Left hindlimb (tissue), 1 donor: ENCODE data around the gene TOX2.

Experiments used
- DNase-seq: peaks from one replicate; pipeline ENCODE4 v3.0.0-alpha.2; 2018

TOX2 gene

DNA sequence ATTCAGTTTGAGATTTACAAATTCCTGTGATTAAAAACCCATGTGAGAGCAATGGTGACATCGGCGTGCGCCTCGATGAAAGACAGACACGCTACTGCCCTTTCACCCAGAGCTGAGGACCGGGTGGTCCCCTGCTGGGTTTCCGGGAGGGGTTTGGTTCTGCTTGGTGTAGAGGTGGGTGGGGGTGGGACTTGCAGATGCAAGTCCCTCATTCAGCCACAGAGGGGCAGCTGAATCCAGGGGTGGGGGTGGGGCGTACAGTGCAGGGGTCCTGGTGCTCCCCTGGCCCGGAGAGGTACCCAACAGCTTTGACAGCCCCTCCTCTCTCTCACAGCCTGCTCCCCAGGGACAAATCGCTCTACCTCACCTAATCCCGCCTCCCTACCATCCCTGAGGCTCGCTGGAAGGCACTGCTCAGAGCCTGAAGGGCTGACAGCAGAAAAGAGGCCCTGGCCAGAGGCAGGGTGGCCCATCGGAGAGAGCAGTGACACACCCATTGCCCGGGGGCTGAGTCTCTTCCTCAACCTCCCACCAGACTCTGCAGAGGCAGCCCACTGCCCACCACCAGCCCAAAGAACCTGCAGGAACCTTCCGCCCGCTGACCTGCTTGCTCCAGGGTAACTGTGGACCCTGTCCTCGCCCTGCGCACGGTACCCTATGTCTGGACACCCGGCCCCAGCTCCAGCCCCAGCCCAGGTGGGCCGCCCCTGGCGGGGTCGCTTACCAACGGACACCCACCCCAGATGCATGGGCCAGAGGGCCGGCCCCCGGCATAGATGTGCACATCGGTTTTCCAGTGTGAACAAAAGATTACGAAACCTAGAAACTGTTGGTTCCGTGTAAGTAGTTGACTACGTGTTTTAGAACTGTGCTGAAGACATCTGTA lies 153.9 kb downstream of the TOX2 start:
- DNase-seq: no peak

DNA sequence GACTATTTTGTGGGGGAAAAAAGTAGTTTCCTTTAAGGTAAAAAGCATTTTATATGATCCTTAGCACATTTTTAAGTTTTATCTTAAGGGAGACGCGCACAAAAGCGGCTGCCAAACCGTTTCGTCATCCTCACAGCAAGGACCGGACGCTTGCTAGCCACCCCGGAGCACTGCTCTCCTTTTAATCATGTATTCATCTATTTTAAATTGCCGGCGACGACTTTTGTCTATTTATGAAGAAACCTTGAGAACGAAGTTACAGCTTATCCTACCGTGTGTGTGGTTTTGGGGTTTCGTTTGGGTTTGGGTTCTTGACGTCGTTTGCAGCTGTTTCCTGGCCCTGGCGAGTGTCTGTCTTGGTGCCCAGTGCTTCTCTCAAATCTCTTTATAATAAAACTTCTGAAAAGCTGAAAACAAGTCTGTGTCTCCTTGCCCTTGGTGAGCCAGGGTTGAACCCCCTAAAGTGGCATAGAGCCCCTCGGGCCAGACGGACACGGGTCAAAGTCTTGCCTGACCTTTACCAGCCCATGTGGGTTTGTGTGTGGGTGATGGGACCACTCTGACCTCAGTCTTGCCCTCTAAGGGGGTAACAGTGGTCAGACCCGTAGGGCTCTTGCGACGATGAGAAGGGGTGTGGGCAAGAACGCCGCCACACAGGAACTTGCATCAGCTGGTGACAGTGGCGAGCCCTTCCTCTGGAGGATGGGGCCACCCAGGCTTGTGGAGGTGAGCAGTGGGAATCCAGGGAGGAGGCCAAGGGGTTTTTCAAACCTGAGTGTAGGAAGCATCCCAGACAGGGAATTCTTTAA lies 154.8 kb downstream of the TOX2 start:
- no peak for DNase-seq

DNA sequence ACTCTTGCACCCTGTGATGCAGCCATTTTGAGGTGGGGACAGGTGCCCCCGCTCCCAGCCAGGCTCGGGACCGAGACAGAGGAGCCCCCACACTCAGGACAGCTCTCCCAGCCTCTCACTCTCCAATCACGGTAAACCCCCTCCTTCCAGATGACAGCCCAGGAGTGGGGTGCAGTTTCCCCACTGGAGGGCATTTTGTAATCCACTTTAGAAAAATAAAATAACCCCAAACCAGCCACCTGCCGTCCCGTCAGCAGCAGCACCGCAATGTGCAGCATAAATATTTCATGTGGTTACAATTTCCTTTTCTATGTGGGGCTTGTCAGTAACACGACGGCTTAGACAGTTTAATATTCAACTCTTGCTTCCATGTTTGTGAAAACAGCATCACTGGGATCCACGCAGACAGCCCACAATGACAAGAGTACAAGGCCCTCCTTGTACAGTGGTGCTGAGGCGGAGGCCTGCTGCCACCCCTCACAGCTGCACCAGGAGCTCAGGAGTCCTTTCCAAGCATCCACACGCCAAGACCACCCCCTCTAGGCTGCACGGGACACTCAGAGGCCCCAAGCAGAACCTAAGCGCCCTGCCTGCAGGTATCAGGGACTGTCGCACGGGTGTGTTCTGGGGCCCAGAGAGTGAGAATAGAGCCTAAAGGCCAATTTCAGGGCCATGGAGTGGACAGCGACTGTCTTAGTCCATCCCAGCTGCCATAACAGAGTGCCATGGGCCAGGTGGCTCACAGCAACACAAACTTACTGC lies 155.7 kb downstream of the TOX2 start:
- DNase-seq: no peak

DNA sequence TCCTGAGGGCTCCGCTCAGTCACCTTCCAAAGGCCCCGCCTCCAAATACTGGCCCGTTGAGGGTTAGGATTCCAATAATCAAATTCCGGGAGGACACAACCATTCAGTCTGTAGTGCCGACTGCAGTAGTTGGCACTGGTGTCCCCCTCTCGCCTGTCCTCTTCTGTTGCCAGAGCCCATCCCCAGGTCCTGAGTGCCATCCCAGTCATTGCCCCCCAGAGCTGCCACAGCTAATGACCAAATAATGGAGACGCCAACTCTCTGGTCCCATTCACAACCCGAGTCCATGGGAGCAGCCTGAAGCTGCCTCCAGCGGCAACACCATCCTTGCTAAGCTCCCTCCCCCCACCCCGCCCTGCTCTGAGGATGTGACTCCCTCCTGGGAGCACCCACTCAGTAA lies 156.4 kb downstream of the TOX2 start:
- no peak for DNase-seq

DNA sequence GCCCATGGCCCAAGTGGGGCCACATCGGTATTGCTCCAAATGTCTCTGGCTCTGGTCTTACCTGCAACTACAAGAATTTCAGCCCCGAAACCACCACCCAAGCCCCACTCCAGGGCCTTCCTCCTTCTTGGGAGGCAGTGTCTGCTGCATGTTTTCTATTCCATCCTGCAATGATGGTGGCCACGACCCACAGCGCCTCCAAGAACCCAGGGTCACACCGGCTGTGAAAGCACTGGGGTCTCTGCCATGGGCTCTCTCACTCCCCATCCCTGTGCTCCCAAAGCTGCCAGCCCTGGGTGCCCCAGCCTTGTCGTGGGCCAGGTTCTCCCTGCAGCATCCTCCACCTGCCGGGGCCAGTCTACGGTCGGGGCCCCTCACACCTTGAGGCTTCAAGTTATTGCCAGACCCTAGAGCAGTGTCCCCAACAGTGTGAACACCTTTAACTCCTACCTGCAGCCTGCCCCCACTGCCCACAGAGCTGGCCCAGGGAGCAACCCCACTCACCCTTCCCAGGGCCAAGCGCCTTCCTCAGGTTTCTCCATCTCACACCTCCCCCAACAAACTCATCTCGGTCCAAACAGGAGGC lies 157.0 kb downstream of the TOX2 start:
- DNase-seq: no peak

DNA sequence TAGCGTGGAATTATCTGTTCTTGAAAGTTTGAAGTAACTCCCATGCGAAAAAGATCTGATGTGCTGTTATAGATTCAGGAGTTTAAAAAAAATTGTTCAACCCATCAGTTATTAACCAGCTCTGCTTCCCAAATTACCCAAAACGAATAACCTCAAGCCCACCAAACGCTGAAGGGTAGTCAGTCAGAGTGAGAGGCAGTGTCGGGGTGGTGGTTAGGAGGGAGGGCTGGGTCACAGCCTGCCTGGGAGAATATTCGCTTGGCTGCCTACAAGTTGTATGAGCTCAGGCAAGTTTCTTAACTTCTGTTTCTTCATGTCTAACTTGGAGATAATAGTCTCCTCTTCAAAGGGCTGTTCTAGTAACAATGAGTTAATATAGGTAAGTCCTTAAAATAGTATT lies 157.7 kb downstream of the TOX2 start:
- DNase-seq: no peak

DNA sequence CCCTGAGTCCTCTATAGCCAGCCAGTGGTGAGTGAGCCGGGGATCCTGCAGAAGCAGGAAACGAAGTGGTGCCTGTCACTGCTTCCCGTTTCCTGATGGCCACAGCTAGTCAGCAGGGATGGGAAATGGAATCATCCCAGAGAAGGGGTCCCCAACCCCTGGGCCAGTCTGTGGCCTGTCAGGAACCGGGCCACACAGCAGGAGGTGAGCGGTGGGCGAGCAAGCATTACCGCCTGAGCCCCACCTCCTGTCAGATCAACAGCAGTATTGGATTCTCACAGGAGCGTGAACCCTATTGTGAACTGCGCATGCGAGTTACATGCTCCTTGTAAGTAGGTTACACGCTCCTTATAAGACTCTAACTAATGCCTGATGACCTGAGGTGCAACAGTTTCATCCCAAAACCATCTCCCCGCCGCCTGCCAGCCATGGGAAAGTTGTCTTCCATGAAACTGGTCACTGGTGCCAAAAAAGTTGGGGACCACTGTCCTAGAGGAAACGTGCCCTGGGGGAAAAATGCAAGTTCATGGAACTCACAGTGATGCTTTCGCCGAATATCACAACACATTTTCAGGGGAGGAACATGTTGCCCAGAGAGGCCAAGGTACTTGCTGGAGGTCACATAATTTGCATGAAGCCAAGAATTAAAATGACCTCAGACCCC lies 158.5 kb downstream of the TOX2 start:
- no peak for DNase-seq

DNA sequence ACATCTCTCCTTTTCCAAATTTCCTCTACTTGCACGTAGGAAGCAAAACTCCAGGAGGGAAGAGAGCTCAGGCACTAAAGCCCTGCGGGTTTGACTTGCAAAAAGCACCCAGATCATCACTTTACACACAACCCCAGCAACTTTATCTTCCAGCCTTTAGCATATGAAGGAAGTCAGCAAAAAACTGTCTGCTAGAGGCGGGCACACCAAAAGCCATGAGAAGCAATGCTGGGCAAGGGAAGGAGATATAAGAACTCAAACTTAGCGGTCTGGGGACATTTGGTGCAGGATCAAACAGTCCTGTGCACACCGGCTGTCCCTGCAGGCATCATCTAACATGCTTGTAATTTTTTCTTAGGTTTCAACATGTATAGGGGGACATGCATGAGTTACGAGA lies 159.0 kb downstream of the TOX2 start:
- no peak for DNase-seq

DNA sequence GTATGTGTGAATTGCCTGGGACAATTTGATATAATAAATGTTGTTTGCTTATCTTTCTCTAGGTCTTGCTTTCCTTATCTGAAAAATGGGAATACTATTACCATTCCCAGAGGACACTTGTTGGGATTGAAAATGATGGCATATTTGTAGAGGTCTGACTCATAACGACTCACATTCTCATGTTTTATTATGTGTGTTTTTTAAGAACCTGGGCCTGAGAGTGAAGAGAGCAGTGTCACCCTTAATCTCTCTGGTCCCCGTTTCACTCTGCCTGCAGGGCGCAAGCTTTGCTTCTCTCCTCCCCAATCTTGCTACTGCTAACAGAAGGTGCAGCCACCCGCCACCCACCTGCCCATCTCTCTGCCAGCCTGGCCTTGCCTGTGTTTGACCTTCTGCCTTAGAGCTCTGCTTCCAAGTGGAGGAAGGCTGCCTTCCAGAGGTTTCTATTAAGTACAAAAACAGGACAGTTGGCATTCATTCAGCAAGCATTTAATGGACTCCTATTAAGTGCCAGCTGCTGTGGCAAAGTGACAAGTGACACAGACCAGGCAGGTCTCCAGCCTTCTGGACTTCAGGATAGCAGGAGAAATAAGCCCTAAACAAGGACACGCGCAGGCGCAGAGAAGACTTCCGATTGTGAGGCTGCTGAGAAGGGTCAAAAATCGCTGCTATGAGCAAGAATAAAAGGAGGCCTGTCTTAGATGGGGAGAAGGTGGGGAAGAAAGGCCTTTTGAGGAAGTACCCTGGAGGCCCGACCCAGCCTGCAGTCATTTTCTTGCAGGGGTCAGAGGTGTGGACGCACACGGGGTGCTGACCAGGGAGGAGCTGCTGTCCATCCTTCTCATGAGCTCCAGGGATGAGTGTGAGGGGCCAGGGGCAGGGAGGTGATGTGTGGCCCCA lies 159.8 kb downstream of the TOX2 start:
- no peak for DNase-seq

DNA sequence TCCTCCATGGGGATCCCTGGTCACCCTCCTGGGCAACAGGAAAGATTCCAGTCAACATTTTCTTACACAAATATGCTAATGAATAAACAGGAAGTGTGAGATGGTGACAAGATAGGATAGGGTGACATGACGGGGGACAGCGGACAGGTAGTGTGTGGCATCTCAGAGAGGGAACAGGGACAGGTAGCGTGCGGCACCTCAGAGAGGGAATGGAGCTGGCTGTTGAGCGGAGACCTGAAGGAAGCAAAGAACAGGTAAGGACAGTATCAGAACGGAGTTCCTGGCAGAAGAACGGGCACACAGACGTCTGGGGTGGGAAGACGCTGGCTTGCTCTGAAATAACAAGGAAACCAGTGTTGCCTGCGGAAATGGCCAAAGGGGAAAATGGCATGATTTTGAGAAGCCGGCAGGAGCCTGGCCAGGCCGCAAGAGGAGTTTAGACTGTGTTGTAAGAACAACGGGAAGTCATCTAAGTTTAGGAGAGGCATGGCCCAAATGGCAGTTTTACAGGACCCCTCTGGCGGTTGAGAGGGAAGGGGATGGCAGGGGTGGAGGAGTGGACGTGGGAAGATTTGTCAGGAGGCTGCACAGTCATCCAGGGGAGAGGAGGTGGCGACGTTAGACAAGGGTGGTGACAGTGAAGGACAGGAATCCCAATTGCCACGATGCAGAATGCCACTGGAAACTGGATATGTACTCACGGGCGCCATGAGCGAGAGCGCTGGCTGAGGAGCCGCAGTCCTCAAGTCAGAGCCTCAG lies 160.7 kb downstream of the TOX2 start:
- DNase-seq: no peak

DNA sequence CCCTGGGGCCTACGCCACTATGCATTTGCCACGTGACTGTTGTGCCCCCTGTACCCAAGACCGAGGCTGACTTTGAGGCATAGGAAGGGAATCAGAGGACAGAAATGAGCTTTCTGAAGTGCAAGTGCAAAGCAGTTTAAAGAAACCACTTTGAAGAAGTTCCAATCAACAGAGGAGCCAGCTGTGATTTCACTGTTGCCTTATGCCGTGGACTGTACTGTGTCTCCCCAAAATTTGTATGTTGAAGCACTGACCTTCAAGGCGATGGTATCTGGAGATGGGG lies 161.2 kb downstream of the TOX2 start:
- no peak for DNase-seq

DNA sequence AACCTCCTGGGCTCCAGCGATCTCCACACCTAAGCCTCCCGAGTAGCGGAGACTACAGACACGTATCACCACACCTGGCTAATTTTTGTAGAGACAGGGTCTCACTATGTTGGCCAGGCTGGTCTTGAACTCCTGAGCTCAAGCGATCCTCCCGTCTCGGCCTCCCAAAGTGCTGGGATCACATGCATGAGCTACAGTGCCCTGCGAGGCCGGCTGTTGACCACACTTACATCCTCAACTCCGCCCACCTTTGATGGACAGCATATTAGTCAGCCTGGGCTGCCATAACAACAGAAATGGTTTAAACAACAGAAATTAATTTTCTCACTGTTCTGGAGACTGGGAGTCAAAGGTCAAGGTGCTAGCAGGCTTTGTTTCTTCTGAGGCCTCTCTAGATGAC lies 164.6 kb downstream of the TOX2 start:
- no peak for DNase-seq

DNA sequence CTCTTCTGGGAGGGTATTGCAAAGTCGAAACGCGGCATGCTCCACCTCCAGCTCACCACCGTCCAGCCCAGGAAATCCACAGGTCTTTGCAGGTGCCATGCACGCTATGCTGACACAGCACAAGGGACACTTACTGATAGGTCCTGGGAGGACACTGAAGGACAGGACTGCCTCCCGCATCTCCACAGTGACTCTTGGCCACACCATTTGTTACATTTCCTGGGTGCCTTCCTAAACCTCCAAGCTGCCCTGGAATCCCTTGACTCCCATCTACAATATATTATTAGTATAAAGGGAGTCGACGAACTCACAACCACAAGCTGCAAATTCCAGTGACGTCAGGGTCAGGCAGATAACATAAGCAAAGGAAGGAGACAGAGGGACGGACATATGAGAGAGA lies 165.4 kb downstream of the TOX2 start:
- DNase-seq: no peak

DNA sequence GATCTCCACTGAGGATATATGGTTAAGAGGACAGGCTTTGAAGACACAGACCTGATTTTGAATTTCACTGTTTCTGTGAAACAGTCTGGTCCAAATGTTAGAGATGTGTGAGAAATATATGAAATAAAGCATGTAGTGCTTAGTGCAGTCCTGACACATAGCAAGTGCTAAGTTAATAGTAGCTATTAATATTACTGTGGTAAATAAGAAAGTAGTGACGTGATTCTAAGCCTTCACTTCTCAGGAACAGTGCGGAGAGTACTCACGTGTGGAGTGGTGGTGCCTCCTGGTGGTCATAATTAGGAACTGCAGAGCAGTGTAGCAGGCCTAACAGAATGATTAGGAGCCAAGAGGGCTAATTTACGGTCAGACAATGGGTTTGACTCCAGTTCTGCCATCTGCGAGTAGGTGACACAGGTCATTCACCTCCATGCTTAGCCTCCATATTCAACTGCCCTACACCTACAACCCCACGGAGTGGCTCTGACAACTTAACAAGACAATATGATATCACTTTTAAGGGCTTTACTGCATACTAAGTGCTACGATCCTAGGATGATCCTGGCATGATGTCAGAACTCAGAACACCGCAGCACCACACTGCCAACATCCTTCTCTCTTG lies 166.1 kb downstream of the TOX2 start:
- DNase-seq: peak; percentile 71

DNA sequence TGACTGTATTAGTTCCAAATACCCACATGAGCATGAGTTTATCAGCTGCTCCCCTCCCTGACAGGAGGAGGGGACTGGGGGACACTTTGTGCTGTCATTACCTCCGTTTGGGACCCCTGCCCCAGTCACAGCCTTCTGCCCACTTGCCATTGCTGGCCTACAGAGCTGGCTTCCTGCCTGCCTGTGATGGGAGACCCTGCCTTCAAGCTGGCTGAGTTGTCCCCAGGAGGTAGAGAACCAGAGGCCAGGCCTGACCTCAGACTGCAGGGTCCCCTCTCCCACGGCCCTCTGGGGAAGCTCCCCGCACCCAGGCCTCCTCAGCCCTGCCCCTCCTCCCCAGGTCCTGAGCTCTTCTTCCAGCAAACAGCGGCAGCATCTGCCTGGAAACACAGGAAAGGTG lies 166.8 kb downstream of the TOX2 start:
- DNase-seq: no peak

DNA sequence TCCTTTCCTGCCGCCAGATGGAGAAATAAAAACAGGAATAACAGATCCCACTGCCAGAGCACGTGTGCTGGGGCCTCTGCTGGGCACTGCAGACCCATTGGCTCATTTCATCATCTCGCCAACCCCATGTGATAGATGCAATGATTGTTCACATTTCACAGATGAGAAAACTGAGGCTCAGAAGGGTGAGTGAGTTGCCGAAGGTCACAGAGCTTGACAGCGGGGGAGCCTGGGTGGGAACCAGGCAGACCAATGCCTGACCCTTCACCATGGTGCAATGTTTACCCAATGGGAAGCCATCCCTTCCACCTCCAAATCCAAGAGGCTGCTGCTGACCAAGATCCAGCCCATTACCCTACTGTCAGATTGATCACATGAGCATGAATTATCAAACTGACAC lies 167.2 kb downstream of the TOX2 start:
- no peak for DNase-seq

DNA sequence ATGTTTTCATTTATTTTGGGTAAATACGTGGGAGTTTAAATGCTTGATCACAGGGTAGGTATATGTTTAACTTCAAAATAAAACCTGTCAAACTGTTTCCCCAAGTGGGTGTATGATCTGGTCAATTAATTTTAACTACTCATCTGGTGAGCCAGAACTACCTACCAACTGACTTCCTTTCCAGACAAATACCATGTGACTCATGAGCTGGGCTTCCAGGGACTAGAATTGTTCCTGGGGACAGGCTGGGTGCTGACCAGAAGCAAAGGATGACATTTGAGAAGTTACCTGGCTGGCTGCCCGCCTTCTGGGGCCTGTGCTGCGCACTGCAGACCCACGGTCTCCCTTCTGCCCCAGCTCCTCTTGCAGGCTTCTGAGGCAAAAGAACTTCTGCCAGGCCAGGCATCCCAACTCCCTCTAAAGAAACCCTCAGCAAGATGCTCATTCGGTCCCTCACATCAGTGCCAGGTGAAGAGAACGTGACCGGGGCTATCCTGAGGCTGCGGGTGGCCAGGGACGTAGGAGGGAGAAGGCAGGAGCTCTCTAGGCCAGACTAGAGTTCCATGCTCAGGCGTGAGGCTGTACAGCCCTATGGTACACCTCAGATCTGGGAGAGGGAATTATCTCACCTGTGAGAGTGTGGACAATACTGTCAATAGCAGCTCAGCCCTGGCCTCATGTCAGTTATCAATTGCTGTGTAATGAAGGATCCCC lies 168.7 kb downstream of the TOX2 start:
- DNase-seq: no peak

DNA sequence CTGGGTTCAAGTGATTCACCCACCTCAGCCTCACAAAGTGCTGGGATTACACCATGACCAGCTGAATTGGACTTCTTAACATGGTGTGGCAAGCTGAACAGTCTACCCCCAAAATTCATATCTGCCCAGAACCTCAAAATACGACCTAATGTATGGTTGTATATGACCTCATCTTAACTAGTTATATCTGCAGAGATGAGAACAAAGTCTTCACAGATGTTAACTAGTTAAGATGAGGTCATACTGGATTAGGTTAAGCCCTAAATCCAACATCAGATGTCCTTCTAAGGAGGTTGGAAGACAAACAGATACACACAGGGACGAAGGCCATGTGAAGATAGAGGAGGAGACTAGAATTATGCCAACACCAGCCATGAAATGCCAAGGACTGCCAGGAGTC lies 169.8 kb downstream of the TOX2 start:
- no peak for DNase-seq

DNA sequence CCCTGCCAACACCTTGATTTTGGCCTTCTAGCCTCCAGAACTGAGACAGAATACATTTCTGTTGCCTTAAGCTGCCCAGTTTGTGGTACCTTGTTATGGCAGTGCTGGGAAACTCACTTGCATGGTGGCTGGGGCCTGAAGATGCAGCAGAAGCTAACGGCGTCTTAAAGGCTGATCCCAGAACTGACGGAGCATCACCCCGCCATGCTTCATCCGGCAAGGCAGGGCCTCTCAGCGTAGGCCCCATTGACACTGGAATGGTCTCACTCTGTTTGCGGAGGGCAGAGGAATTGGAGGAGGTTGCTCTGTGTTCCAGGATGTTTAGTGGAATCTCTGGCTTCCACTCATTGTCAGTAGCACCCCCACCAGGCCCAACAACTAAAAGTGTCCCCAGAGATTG lies 170.2 kb downstream of the TOX2 start:
- no peak for DNase-seq
